ENCODE measurements around the gene DLX5.

DNA sequence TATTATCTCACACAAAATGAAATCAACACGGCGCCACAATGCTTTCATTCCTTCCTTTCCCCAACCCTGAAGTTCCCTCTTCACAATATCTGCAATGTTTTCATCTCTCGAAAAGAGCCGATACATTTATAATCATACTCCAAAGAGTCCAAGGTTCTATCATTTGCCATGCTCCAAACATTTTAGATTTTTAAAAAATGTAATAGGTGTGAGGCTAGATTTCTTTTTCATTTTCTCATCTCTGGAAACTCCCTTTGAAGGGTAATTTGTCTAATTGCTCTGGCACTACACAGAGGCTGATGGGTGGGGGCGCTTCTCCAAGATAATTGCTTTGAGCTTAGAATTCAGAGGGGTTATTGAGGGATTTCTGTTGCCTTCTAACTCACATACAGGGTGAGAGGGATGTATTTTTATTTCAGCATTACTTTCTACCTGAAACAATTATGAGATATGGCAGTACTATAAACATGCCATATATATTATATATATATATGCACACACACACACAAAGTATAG lies 4.9 kb downstream of the DLX5 start:
- TF ChIP-seq, protein P1, sequence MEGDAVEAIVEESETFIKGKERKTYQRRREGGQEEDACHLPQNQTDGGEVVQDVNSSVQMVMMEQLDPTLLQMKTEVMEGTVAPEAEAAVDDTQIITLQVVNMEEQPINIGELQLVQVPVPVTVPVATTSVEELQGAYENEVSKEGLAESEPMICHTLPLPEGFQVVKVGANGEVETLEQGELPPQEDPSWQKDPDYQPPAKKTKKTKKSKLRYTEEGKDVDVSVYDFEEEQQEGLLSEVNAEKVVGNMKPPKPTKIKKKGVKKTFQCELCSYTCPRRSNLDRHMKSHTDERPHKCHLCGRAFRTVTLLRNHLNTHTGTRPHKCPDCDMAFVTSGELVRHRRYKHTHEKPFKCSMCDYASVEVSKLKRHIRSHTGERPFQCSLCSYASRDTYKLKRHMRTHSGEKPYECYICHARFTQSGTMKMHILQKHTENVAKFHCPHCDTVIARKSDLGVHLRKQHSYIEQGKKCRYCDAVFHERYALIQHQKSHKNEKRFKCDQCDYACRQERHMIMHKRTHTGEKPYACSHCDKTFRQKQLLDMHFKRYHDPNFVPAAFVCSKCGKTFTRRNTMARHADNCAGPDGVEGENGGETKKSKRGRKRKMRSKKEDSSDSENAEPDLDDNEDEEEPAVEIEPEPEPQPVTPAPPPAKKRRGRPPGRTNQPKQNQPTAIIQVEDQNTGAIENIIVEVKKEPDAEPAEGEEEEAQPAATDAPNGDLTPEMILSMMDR (IDR thresholded peaks at IDR 0.05) = no peak
- TF ChIP-seq TCF7L2 (IDR thresholded peaks at IDR 0.05; ENCODE audit: low read depth, low read length) (no peak), SIN3A (IDR thresholded peaks at IDR 0.05; ENCODE audit: borderline replicate concordance, insufficient read depth, low read depth, low read length) (no peak), POLR2AphosphoS5 (IDR thresholded peaks at IDR 0.05; ENCODE audit: low read depth, low read length) (no peak), REST (IDR thresholded peaks at IDR 0.05; ENCODE audit: insufficient read depth in 1 of 2, low read depth in 2 of 2, low read length in 1 of 2) (no peak)

Measured in Panc1 (cell line).